Esophagus (tissue), 2 donors: ENCODE results near the gene TMSB10. TPM values are rescaled to one million over a fixed set of nuclear protein-coding genes. Genes with fewer than 3 reads are reported as not detected.
"Not testable (repeated sequence)": the region's sequence is repeated elsewhere in the genome, so short reads cannot be mapped to it uniquely, and the experiment has no call there.

ENCODE experiments used
- H3K27ac ChIP-seq, 2 donors: one replicate each; pipeline ENCODE4 v1.5.1; 2013; ENCODE audit warnings: low read depth in 2 of 2, mild to moderate bottlenecking in 2 of 2, inconsistent platforms in 1 of 2, low read length in 1 of 2, moderate library complexity in 1 of 2
- H3K27me3 ChIP-seq, 2 donors: one replicate each; pipeline ENCODE4 v1.6.1; 2013; ENCODE audit warnings: low read length in 2 of 2, control low read depth in 1 of 2, mild to moderate bottlenecking in 1 of 2; ENCODE audit not compliant: insufficient read depth in 2 of 2, control insufficient read depth in 1 of 2
- H3K36me3 ChIP-seq, 2 donors: one replicate each; pipeline ENCODE4 v1.6.1; 2013; ENCODE audit warnings: low read length in 1 of 2; ENCODE audit not compliant: control insufficient read depth in 2 of 2, insufficient read depth in 2 of 2
- H3K4me1 ChIP-seq, 2 donors: one replicate each; pipeline ENCODE4 v1.6.1; 2013; ENCODE audit warnings: low read length in 1 of 2; ENCODE audit not compliant: control insufficient read depth in 2 of 2, insufficient read depth in 2 of 2
- H3K4me3 ChIP-seq, 2 donors: one replicate each; pipeline ENCODE4 v1.5.1; 2013; ENCODE audit warnings: low read length in 2 of 2, mild to moderate bottlenecking in 2 of 2, low read depth in 1 of 2, moderate library complexity in 1 of 2
- H3K9me3 ChIP-seq, 2 donors: one replicate each; pipeline ENCODE4 v1.6.1; 2013; ENCODE audit warnings: mild to moderate bottlenecking in 2 of 2, low read depth in 1 of 2, low read length in 1 of 2, moderate library complexity in 1 of 2; ENCODE audit not compliant: control insufficient read depth in 2 of 2, insufficient read depth in 1 of 2
- WGBS, 2 donors: extraction: QIAGEN DNeasy Blood & Tissue Kit; methylation state at CpG; one replicate each; pipeline ENCODE4 v1.1.7; 2013; 5-methylcytosine and 5-hydroxymethylcytosine counted together
- polyA plus RNA-seq, 2 donors: library from polyadenylated mRNA; stranded (reverse); fragments of 200-250 nt; gene quantifications; one replicate each; pipeline ENCODE4 v1.2.3, GENCODE V29; 2013
- donor health status: healthy with polysubstance abuse.
- donor health status: Bipolar disorder and iron deficiency.

Gene TMSB10
- polyA plus RNA-seq, 2 donors: 1,127 to 2,184 TPM

DNA sequence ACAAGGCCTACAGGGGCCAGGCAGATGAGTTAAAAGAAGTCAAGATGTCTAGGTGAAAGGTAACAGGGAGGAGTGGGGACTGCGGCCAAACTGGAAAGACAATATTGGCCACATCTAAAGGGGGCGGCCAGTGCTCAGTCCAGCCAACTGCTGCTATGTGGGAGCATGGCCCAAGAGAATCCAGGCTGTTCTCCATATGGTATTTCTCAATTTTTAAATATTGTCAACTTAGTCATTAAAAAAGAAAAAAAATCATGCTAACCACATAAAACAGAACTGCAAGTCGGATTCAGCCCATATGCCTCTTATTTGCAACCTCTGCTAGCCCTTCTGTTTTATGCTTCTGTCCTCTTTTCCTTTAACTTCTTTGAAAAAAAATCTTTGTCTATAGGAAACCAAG, 39.3 kb upstream of the TMSB10 start:
- Histone ChIP-seq H3K27me3 (no peaks in the 10 kb centered on the region), H3K4me1 (no peaks in the 10 kb centered on the region), H3K4me3 (no peak overlapping the region), H3K9me3 (no peaks in the 10 kb centered on the region), H3K36me3 (no peaks in the 10 kb centered on the region), H3K27ac (no peak overlapping the region)
- whole genome bisulfite sequencing, 2 donors: 78 to 80% methylated on average over 3 of the region's 3 CpGs

DNA sequence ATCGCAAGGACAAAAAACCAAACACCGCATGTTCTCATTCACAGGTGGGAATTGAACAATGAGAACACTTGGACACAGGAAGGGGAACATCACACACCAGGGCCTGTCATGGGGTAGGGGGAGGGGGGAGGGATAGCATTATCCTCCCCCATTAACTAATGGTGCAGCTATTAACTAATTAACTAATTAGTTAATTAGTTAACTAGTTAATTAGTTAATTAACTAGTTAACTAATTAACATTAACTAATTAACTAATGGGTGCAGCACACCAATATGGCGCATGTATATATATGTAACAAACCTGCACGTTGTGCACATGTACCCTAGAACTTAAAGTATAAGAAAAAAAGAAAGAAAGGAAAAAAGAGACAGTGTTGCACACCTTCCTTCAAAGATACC, 37.1 kb upstream of the TMSB10 start:
- H3K4me1 ChIP-seq, H3K27me3 ChIP-seq, H3K4me3 ChIP-seq, H3K36me3 ChIP-seq, H3K27ac ChIP-seq, H3K9me3 ChIP-seq: not testable (repeated sequence)
- WGBS, 2 donors: 88 to 97% methylated on average over 2 to 3 of the region's 4 CpGs

DNA sequence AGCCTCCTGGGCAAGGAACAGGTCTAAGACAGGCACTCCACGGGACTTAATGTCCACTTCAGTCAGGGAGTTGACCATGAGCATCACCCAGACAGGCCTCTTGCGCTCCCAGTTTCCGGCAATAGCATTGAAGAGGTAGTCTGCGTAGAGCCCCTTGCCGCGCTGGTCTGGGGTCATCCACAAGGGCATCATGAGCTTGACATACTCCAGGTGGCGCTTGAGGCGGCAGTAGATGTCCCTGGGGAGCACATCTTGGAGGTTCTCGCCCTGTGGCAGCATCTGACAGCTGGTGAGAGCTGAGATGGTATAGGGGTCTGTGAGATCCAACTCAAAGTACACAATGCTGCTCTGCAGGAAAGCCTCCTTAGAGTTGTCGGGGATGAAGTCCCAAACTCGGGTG, 35.1 kb upstream of the TMSB10 start:
- WGBS, 2 donors: 87 to 91% methylated on average over 11 of the region's 11 CpGs
- H3K9me3 ChIP-seq: no peaks in the 10 kb centered on the region

DNA sequence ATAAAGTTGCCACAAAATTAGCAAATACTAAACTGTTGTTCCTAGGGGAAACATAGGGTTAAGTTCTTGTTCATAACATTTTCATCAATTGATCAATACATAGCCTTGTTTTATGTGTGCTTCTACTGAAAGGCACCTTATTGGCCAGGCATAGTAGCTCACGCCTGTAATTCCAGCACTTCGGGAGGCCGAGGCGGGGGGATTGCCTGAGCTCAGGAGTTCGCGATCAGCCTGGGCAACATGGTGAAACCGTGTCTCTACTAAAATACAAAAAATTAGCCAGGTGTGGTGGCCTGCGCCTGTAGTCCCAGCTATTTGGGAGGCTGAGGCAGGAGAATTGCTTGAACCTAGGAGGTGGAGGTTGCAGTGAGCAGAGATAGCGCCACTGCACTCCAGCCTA, 32.8 kb upstream of the TMSB10 start:
- not testable (repeated sequence) for H3K27ac ChIP-seq, H3K9me3 ChIP-seq, H3K4me1 ChIP-seq, H3K36me3 ChIP-seq, H3K4me3 ChIP-seq, H3K27me3 ChIP-seq
- 93 to 94% methylated on average over 9 of the region's 9 CpGs for WGBS, 2 donors

More for the DNA sequence above, 35.1 kb upstream of the TMSB10 start:
- H3K27ac ChIP-seq: no peak overlapping the region
- no peak overlapping the region for H3K4me3 ChIP-seq
- no peaks in the 10 kb centered on the region for H3K36me3 ChIP-seq
- no peaks in the 10 kb centered on the region for H3K27me3 ChIP-seq
- no peaks in the 10 kb centered on the region for H3K4me1 ChIP-seq

DNA sequence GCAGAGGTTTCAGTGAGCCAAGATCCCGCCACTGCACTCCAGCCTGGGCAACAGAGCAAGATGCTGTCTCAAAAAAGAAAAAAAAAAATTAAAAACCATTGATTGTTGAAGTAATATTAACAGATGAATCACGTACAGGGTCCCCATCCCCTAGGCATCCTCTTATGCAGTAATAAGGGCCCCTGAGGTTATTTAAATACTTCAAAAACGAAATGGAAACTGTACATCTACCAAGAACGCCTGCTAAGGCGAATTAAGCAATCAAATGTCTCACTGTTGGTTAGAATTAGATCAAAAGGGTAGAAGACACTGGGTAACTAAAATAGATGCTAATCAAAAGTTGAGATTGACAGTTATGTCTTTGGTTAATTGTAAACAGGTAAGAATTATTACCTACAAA, 32.1 kb upstream of the TMSB10 start:
- WGBS, 2 donors: 85 to 86% methylated on average over 5 of the region's 5 CpGs
- no peaks in the 10 kb centered on the region for H3K4me1 ChIP-seq

DNA sequence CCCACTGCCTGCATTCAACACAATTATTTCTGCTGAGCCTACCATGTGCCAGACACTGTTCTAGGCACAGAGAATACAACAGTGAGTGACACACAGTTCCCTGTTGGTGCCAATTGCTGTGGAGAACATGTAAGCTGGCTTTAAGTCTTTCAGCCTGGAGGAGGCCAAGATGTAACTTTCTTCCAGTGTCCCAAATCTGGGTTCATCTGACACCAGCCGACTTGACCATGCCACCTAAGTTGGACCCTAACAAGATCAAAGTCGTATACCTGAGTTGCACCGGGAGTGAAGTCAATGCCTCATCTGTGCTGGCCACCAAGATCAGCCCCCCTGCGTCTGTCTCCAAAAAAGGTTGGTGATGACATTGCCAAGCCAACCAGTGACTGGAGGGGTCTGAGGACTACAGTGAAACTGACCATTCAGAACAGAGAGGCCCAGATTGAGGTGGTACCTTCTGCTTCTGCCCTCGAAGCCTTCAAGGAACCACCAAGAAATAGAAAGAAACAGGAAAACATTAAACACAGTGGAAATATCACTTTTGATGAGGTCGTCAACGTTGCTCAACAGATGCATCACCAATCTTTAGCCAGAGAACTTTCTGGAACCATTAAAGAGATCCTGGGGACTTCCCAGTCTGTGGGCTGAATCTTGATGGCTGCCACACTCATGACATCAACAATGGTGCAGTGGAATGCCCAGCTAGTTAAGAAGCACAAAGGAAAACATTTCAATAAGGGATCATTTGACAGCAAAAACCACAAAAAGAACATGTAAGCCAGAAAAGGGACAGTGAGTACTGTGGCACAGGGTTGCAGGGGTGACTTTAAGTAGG, 30.9 kb upstream of the TMSB10 start:
- Histone ChIP-seq H3K9me3 (no peaks in the 10 kb centered on the region), H3K4me1 (no peaks in the 10 kb centered on the region), H3K27me3 (peaks cover 0 to under 1% of the 10 kb centered on the region in 2 donors), H3K4me3 (no peak overlapping the region), H3K27ac (no peak overlapping the region), H3K36me3 (no peaks in the 10 kb centered on the region)
- WGBS, 2 donors: 82 to 87% methylated on average over 7 of the region's 7 CpGs

More for the DNA sequence above, 32.1 kb upstream of the TMSB10 start:
- Histone ChIP-seq H3K36me3 (no peaks in the 10 kb centered on the region), H3K9me3 (no peaks in the 10 kb centered on the region), H3K27ac (no peak overlapping the region), H3K4me3 (no peak overlapping the region), H3K27me3 (no peaks in the 10 kb centered on the region)

DNA sequence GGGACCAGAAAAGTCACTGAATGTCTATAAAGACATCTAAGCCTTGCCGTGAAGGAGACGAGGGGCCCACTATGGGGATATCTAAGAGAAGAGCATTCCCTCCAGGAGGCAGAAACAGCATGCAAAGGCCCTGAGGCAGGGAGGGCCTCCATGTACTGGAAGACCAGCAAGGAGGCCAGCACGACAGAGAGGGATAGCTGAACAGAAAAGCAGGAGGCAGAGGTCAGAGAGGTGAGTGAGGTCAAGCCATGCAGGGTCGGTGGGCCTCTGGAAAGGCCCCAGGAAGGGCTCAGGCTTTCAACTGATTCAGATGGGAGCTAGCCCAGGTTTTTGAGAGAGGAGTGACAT, 30.3 kb upstream of the TMSB10 start:
- Histone ChIP-seq H3K4me3 (no peak overlapping the region), H3K4me1 (peaks cover 0 to 2% of the 10 kb centered on the region in 2 donors), H3K9me3 (no peaks in the 10 kb centered on the region), H3K36me3 (no peaks in the 10 kb centered on the region), H3K27me3 (peaks cover 1 to 4% of the 10 kb centered on the region in 2 donors), H3K27ac (no peak overlapping the region)
- 66 to 71% methylated on average over 4 of the region's 4 CpGs for WGBS, 2 donors

DNA sequence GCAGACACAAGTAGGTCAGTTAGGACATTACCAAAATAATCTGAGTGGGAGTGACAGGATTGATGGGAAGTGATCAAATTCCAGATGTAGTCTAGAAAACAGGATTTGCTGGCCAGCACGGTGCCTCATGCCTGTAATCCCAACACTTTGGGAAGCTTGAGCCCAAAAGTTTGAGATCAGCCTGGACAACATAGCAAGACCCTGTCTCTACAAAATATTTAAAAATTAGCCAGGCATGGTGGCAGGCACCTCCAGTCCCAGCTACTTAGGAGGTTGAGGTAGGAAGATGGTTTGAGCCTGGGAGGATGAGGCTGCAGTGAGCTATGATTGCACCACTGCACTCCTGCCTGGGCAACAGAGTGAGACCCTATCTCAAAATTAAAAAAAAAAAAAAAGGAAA, 29.8 kb upstream of the TMSB10 start:
- H3K27ac ChIP-seq, H3K4me1 ChIP-seq, H3K4me3 ChIP-seq, H3K36me3 ChIP-seq, H3K27me3 ChIP-seq, H3K9me3 ChIP-seq: not testable (repeated sequence)
- WGBS, 2 donors: 92 to 95% methylated on average over 1 of the region's 1 CpG

DNA sequence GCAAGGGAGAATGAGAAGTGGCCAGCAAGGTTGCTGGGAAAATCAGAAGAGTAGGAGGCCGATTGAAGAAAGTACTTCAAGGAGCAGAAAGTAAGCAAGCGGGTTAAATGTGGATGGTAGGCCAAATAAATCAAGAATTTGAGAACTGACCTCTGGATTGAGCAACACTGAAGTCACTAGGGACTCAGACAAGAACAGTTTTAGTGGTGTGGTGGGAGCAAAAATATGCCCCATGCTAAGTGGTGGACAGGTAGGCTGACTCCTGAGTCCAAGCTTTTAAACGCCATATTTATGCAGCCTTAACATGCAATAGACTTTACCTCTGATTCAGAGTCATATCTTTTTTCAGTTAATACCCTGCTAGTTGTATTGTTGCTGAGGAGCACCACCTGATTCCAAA, 29.1 kb upstream of the TMSB10 start:
- Histone ChIP-seq H3K36me3 (no peaks in the 10 kb centered on the region), H3K4me3 (no peak overlapping the region), H3K4me1 (peaks cover 8% of the 10 kb centered on the region in 2 donors), H3K27ac (no peak overlapping the region), H3K27me3 (peaks cover 5 to 14% of the 10 kb centered on the region in 2 donors), H3K9me3 (peaks cover 0 to 4% of the 10 kb centered on the region in 2 donors)
- 91% methylated on average over 3 of the region's 3 CpGs for WGBS, 2 donors

DNA sequence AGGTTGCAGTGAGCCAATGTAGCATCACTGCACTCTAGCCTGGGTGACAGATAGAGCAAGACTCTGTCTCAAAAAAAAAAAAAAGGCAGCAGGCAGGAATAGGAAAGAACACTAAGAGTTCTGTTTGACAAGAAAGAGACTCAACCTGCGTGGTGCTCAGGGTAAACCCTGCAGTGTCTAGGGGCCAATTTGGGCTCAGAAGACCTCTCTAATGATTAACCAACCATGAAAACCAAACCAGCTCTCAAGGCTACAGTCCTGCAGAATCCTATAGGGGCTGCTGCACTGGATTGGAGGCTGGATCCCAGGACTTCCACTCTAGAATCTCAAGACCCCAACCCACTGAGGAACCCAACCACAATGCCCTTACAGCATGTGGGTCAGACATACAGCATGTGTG, 27.0 kb upstream of the TMSB10 start:
- Histone ChIP-seq H3K27ac (no peak overlapping the region), H3K36me3 (no peaks in the 10 kb centered on the region), H3K4me3 (no peak overlapping the region), H3K9me3 (peaks cover 0 to 4% of the 10 kb centered on the region in 2 donors), H3K27me3 (peaks cover 5 to 15% of the 10 kb centered on the region in 2 donors), H3K4me1 (peaks cover 8% of the 10 kb centered on the region in 2 donors)
- 64 to 83% methylated on average over 1 of the region's 1 CpG for WGBS, 2 donors
